GM10248 (cell line): ENCODE measurements around the gene GAB3.

Experiments used
- CTCF ChIA-PET: fragments of 300-600 bp; sonication (Branson Sonifier 250); formaldehyde crosslinking; extraction: SDS; loops from one replicate; lab custom pipeline; 2021; ENCODE audit warnings: antibody characterized with exemption; lab: Yijun Ruan, JAX
- POLR2A ChIA-PET: fragments of 350-650 bp; sonication (Branson Sonifier 250); formaldehyde crosslinking; extraction: SDS; loops from one replicate; lab custom pipeline; 2020; ENCODE audit warnings: antibody characterized with exemption; lab: Yijun Ruan, JAX
- DNase-seq: peaks from one replicate; pipeline ENCODE4 v3.0.0; 2012; ENCODE audit errors: extremely low spot score
- CTCF ChIP-seq: IDR thresholded peaks from 2 replicates; pipeline ENCODE4 v1.5.1; 2012; ENCODE audit warnings: mild to moderate bottlenecking, low read depth; ENCODE audit errors: extremely low read depth, missing control alignments, control extremely low read depth

The GAB3 gene

GRCh38 chrX:154719132-154719675, 31.7 kb downstream of the GAB3 start:
- POLR2A ChIA-PET: no interaction called here
- TF ChIP-seq CTCF: no peak
- DNase-seq: no peak
- CTCF ChIA-PET: interaction anchor here (1.0 to 4.3 kb wide), 2 partner anchors 30 to 37 kb away, joined by 3 to 25 read pairs; partner anchors contain the start of gene GAB3

- DNase-seq: no peak
Observed at GRCh38 chrX:154718616-154719015, 32.3 kb downstream of the GAB3 start.

GRCh38 chrX:154717824-154718223, 33.1 kb downstream of the GAB3 start:
- no peak for TF ChIP-seq CTCF
- no peak for DNase-seq
- ChIA-PET CTCF (interaction anchor here (2.0 to 4.3 kb wide), 2 partner anchors 32 to 122 kb away, joined by 5 to 25 read pairs; partner anchors contain the start of gene GAB3), POLR2A (no interaction called here)

More at GRCh38 chrX:154718616-154719015, 32.3 kb downstream of the GAB3 start:
- TF ChIP-seq CTCF: no peak
- ChIA-PET POLR2A (no interaction called here), CTCF (interaction anchor here (1.0 to 4.3 kb wide), 3 partner anchors 31 to 122 kb away, joined by 3 to 25 read pairs (median 5); partner anchors contain the start of gene GAB3)

- ChIA-PET POLR2A (no interaction called here), CTCF (interaction anchor here (4.3 kb wide), 1 partner anchor 34 kb away, joined by 25 read pairs; the partner anchor contains the start of gene GAB3)
- TF ChIP-seq CTCF: no peak
- DNase-seq: no peak
Observed at GRCh38 chrX:154715825-154716224, 35.1 kb downstream of the GAB3 start.

- POLR2A ChIA-PET: no interaction called here
- DNase-seq: peak; percentile 55
- TF ChIP-seq CTCF: peak; percentile 62
- CTCF ChIA-PET: no interaction called here
Observed at GRCh38 chrX:154714925-154715324, 36.0 kb downstream of the GAB3 start.

- no peak for TF ChIP-seq CTCF
- peak; percentile 66 for DNase-seq
- CTCF ChIA-PET: interaction anchor here (1.2 kb wide), 1 partner anchor 36 kb away, joined by 4 read pairs; no protein-coding TSS in a partner anchor
- POLR2A ChIA-PET: no interaction called here
Observed at GRCh38 chrX:154712781-154713740, 37.8 kb downstream of the GAB3 start.
